NB4 (cell line): ENCODE results near the gene ARHGAP15.

Source experiments
- MYC ChIP-seq: IDR thresholded peaks from 2 replicates; pipeline ENCODE4 v1.6.1; 2011; ENCODE audit warnings: low read depth, low read length
- TF ChIP-seq, protein P1 (sequence below): IDR thresholded peaks from one replicate; pipeline ENCODE4 v1.5.1; 2012; ENCODE audit warnings: low read depth, low read length

DNA sequence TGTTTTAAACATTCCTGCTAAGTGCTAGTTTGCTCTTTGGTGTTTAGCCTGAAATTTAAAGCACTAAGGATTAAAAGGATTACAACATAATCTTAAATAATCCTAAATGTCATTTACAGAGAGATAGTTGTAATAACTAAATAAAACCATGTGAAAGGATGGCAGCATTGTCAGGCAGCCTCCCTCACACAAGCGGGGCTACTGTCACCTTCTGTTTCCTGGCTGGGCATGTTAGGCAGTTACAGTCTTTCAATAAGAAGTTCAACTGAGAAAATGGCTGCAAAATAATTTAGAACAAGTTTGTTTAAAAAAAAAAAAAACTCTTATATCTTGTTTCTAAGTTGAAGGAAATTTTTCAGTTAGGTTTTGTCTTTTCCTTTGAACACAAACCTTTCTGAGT, 124.9 kb downstream of the ARHGAP15 start:
- TF ChIP-seq MYC, result no peak
- TF ChIP-seq, protein P1, sequence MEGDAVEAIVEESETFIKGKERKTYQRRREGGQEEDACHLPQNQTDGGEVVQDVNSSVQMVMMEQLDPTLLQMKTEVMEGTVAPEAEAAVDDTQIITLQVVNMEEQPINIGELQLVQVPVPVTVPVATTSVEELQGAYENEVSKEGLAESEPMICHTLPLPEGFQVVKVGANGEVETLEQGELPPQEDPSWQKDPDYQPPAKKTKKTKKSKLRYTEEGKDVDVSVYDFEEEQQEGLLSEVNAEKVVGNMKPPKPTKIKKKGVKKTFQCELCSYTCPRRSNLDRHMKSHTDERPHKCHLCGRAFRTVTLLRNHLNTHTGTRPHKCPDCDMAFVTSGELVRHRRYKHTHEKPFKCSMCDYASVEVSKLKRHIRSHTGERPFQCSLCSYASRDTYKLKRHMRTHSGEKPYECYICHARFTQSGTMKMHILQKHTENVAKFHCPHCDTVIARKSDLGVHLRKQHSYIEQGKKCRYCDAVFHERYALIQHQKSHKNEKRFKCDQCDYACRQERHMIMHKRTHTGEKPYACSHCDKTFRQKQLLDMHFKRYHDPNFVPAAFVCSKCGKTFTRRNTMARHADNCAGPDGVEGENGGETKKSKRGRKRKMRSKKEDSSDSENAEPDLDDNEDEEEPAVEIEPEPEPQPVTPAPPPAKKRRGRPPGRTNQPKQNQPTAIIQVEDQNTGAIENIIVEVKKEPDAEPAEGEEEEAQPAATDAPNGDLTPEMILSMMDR, result no peak
